Neural progenitor cell (in vitro differentiated cells): ENCODE data around the gene KIAA0825. TPM values are rescaled to one million over a fixed set of nuclear protein-coding genes. Genes with fewer than 3 reads are reported as not detected.

Source experiments
- DNase-seq: peaks from one replicate; pipeline ENCODE4 v3.0.0-alpha.2; 2016; ENCODE audit warnings: low spot score
- H2AFZ ChIP-seq: fragments of 200-600 bp; sonication (generic); replicated peaks from 2 replicates; pipeline ENCODE4 v1.6.1; 2016; ENCODE audit warnings: antibody characterized with exemption
- H3F3A ChIP-seq: fragments of 200-600 bp; sonication (generic); 2 replicates; pipeline ENCODE4 v1.6.1; 2016; ENCODE audit warnings: antibody characterized with exemption, low read depth
- H3K27ac ChIP-seq: fragments of 200-600 bp; sonication (generic); 2 replicates; pipeline ENCODE4 v1.5.1; 2016; ENCODE audit warnings: mild to moderate bottlenecking
- H3K27me3 ChIP-seq: fragments of 200-600 bp; sonication (generic); 2 replicates; pipeline ENCODE4 v1.6.1; 2016; ENCODE audit warnings: mild to moderate bottlenecking, moderate library complexity
- H3K36me3 ChIP-seq: fragments of 200-600 bp; sonication (generic); 2 replicates; pipeline ENCODE4 v1.5.1; 2016
- H3K4me1 ChIP-seq: fragments of 200-600 bp; sonication (generic); 2 replicates; pipeline ENCODE4 v1.6.1; 2016; ENCODE audit warnings: mixed run types
- H3K4me2 ChIP-seq: fragments of 200-600 bp; sonication (generic); 2 replicates; pipeline ENCODE4 v1.6.1; 2016
- H3K4me3 ChIP-seq: fragments of 200-600 bp; sonication (generic); 2 replicates; pipeline ENCODE4 v1.5.1; 2016
- H3K79me2 ChIP-seq: fragments of 200-600 bp; sonication (generic); 2 replicates; pipeline ENCODE4 v1.6.1; 2016; ENCODE audit warnings: low read depth
- H3K9ac ChIP-seq: fragments of 200-600 bp; sonication (generic); 2 replicates; pipeline ENCODE4 v1.6.1; 2016
- H3K9me3 ChIP-seq: fragments of 200-600 bp; sonication (generic); 2 replicates; pipeline ENCODE4 v1.5.1; 2016; ENCODE audit warnings: low read depth
- H4K20me1 ChIP-seq: fragments of 200-600 bp; sonication (generic); 2 replicates; pipeline ENCODE4 v1.6.1; 2016; ENCODE audit warnings: low read depth
- H3K27ac Mint-ChIP-seq: 3 replicates; pipeline ENCODE4 v1.8.0; 2021; ENCODE audit warnings: mixed read lengths
- H3K27me3 Mint-ChIP-seq: 2 replicates; pipeline ENCODE4 v1.8.0; 2022; ENCODE audit warnings: low read depth, mild to moderate bottlenecking, inconsistent platforms, moderate library complexity, mixed read lengths; ENCODE audit not compliant: insufficient read depth
- H3K36me3 Mint-ChIP-seq: 3 replicates; pipeline ENCODE4 v1.8.0; 2021; ENCODE audit warnings: mixed read lengths
- H3K4me1 Mint-ChIP-seq: 3 replicates; pipeline ENCODE4 v1.8.0; 2021; ENCODE audit warnings: mixed read lengths
- H3K4me3 Mint-ChIP-seq: 3 replicates; pipeline ENCODE4 v1.8.0; 2021; ENCODE audit warnings: mild to moderate bottlenecking, moderate library complexity, mixed read lengths
- H3K9me3 Mint-ChIP-seq: 3 replicates; pipeline ENCODE4 v1.8.0; 2020; ENCODE audit warnings: mixed read lengths
- CTCF ChIP-seq: fragments of 200-600 bp; sonication (generic); IDR thresholded peaks from 2 replicates; pipeline ENCODE4 v1.5.1; 2017; ENCODE audit warnings: antibody characterized with exemption, mild to moderate bottlenecking
- EZH2 ChIP-seq: fragments of 200-600 bp; sonication (generic); IDR thresholded peaks from 2 replicates; pipeline ENCODE4 v1.6.1; 2017; ENCODE audit warnings: antibody characterized with exemption, mild to moderate bottlenecking, moderate library complexity
- EZH2phosphoT487 ChIP-seq: fragments of 200-600 bp; sonication (generic); IDR thresholded peaks from 2 replicates; pipeline ENCODE4 v1.6.1; 2017; ENCODE audit warnings: antibody characterized with exemption
- total RNA-seq: library from RNA; depleted of rRNA; stranded (reverse); fragments of >200 nt; gene quantifications from 2 replicates; pipeline ENCODE4 v1.2.3, GENCODE V29; 2015; ENCODE audit warnings: low replicate concordance

The KIAA0825 gene
- total RNA-seq, 1 donor from 2014 or later: 3.7 TPM

- Histone ChIP-seq H2AFZ (peak overlapping the region; percentile 12), H3K36me3 (no peaks in the 10 kb centered on the region), H3K4me2 (no peak overlapping the region), H3K9ac (no peak overlapping the region), H3K4me1 (no peaks in the 10 kb centered on the region), H3K79me2 (no peaks in the 10 kb centered on the region), H3K27ac (no peak overlapping the region), H3K9me3 (no peaks in the 10 kb centered on the region), H3K4me3 (no peak overlapping the region), H3F3A (no peaks in the 10 kb centered on the region), H3K27me3 (no peaks in the 10 kb centered on the region), H4K20me1 (no peaks in the 10 kb centered on the region)
- Mint-ChIP-seq H3K36me3 (no peaks in the 10 kb centered on the region), H3K27ac (no peak overlapping the region), H3K4me1 (no peaks in the 10 kb centered on the region), H3K27me3 (no peaks in the 10 kb centered on the region), H3K9me3 (peaks cover 10% of the 10 kb centered on the region), H3K4me3 (no peak overlapping the region)
- TF ChIP-seq CTCF (no peak), EZH2phosphoT487 (no peak), EZH2 (no peak)
- DNase-seq: no peak
Observed at GRCh38 chr5:94267350-94267899, 351.0 kb downstream of the KIAA0825 start.

- Mint-ChIP-seq H3K27ac (no peak overlapping the region), H3K9me3 (peaks cover 10% of the 10 kb centered on the region), H3K27me3 (no peaks in the 10 kb centered on the region), H3K36me3 (no peaks in the 10 kb centered on the region), H3K4me1 (no peaks in the 10 kb centered on the region), H3K4me3 (no peak overlapping the region)
- Histone ChIP-seq H3K4me1 (no peaks in the 10 kb centered on the region), H3K79me2 (no peaks in the 10 kb centered on the region), H4K20me1 (no peaks in the 10 kb centered on the region), H2AFZ (no peak overlapping the region), H3K4me2 (no peak overlapping the region), H3K9ac (no peak overlapping the region), H3K27ac (no peak overlapping the region), H3K36me3 (no peaks in the 10 kb centered on the region), H3K9me3 (no peaks in the 10 kb centered on the region), H3F3A (no peaks in the 10 kb centered on the region), H3K27me3 (no peaks in the 10 kb centered on the region), H3K4me3 (no peak overlapping the region)
- DNase-seq: no peak
- no peak for TF ChIP-seq EZH2
- no peak for TF ChIP-seq EZH2phosphoT487
- no peak for TF ChIP-seq CTCF
Observed at GRCh38 chr5:94266170-94266569, 352.2 kb downstream of the KIAA0825 start.

GRCh38 chr5:94263068-94263467 is 355.3 kb downstream of the KIAA0825 start:
- H3K36me3 ChIP-seq: no peaks in the 10 kb centered on the region
- Mint-ChIP-seq H3K27me3 (no peaks in the 10 kb centered on the region), H3K4me1 (no peaks in the 10 kb centered on the region), H3K27ac (no peak overlapping the region), H3K4me3 (no peak overlapping the region), H3K36me3 (no peaks in the 10 kb centered on the region), H3K9me3 (no peaks in the 10 kb centered on the region)
- H3K79me2 ChIP-seq: no peaks in the 10 kb centered on the region
- H3K27me3 ChIP-seq: no peaks in the 10 kb centered on the region
- H3K4me3 ChIP-seq: no peak overlapping the region
- H3K4me1 ChIP-seq: no peaks in the 10 kb centered on the region
- TF ChIP-seq EZH2phosphoT487: no peak
- TF ChIP-seq CTCF: no peak
- TF ChIP-seq EZH2: no peak
- no peak overlapping the region for H2AFZ ChIP-seq
- no peak overlapping the region for H3K27ac ChIP-seq
- no peaks in the 10 kb centered on the region for H3K9me3 ChIP-seq
- H3F3A ChIP-seq: no peaks in the 10 kb centered on the region
- H4K20me1 ChIP-seq: no peaks in the 10 kb centered on the region
- H3K4me2 ChIP-seq: no peak overlapping the region
- H3K9ac ChIP-seq: no peak overlapping the region
- DNase-seq: no peak
